ENCODE results near the gene KRT31. TPM values are rescaled to one million over a fixed set of nuclear protein-coding genes. Genes with fewer than 3 reads are reported as not detected.
"Not testable (repeated sequence)": the region's sequence is repeated elsewhere in the genome, so short reads cannot be mapped to it uniquely, and the experiment has no call there.

KRT31 gene
- total RNA-seq, 1 experiment from 2014 or later: not detected

GRCh38 chr17:41428591-41429291, 31.3 kb upstream of the KRT31 start (continued):
- TF ChIP-seq ZBTB33 (IDR thresholded peaks at IDR 0.05; ENCODE audit: extremely low read depth, insufficient replicate concordance, low read length): no peak

- DNase-seq (ENCODE audit: low read depth, low spot score) (no peak), ATAC-seq (no peak)
- RAD21 ChIA-PET (ENCODE audit: low non-redundant PET in 1 of 2, low total read pairs in 2 of 2, uncharacterized antibody in 2 of 2, unreplicated experiment in 2 of 2): no interaction called here
- TF ChIP-seq TCF7L2 (IDR thresholded peaks at IDR 0.05; ENCODE audit: borderline replicate concordance, extremely low read depth, insufficient read depth, insufficient read length): no peak
- TF ChIP-seq CEBPB (IDR thresholded peaks at IDR 0.05; ENCODE audit: low read depth): no peak
- no peak for TF ChIP-seq JUND (IDR thresholded peaks at IDR 0.05)
- no peak for TF ChIP-seq EZH2 (IDR thresholded peaks at IDR 0.05)
- no peak for TF ChIP-seq SIN3A (IDR thresholded peaks at IDR 0.05; ENCODE audit: low read depth)
- TF ChIP-seq CTCF (IDR thresholded peaks at IDR 0.05 in 2 of 3, conservative IDR thresholded peaks at IDR 0.05 in 1 of 3; ENCODE audit: borderline replicate concordance in 1 of 3, insufficient read depth in 1 of 3, low read depth in 2 of 3, low read length in 2 of 3): no peak
- peaks cover 11 to 25% of the 10 kb centered on the region in 2 experiments for H3K4me1 ChIP-seq (ENCODE audit: control insufficient read depth in 1 of 2, insufficient read depth in 2 of 2, low read length in 2 of 2)
- CTCF ChIA-PET: no interaction called here
- H3K9me2 ChIP-seq (ENCODE audit: insufficient read depth): no peaks in the 10 kb centered on the region
- BruUV-seq (replicated peaks): no TSS peak
- no peaks in the 10 kb centered on the region for H3K79me2 ChIP-seq (ENCODE audit: insufficient read depth, low read length)
- H3K27ac ChIP-seq (ENCODE audit: low read depth, low read length): no peak within 1 kb of the TSS
- H4K20me1 ChIP-seq (ENCODE audit: insufficient read depth): no peaks in the 10 kb centered on the region
- no peaks in the 10 kb centered on the region for H3K27me3 ChIP-seq (ENCODE audit: insufficient read depth, low read length)
- POLR2A ChIA-PET: no interaction called here
- no peaks in the 10 kb centered on the region for H3K9me3 ChIP-seq (ENCODE audit: control insufficient read depth in 1 of 2, insufficient read depth in 1 of 2, low read depth in 1 of 2, low read length in 2 of 2)
- H3K36me3 ChIP-seq (ENCODE audit: control insufficient read depth in 1 of 2, insufficient read depth in 2 of 2, low read length in 2 of 2): no peaks in the 10 kb centered on the region
- no peak within 1 kb of the TSS for H2AFZ ChIP-seq (ENCODE audit: low read depth, low read length, poor library complexity, severe bottlenecking)
- intact Hi-C loops (cut with micrococcal nuclease): no loop called here
- no peak within 1 kb of the TSS for H3K9ac ChIP-seq (ENCODE audit: low read length)
- H3K4me2 ChIP-seq (ENCODE audit: low read length): no peak within 1 kb of the TSS
- H3K4me3 ChIP-seq (replicated peaks in 1 of 2; ENCODE audit: low read depth in 1 of 2, low read length in 2 of 2): no peak within 1 kb of the TSS
These were observed 26.8 kb upstream of the KRT31 start, which contains the start of gene KRT37 for GRCh38 chr17:41424111-41424635. Gene KRT37, minus strand, starts transcription at chr17:41424585. Its CDS starts 62 bp downstream, at chr17:41424523.

- DNase-seq (ENCODE audit: low read depth, low spot score); H3K79me2 ChIP-seq (ENCODE audit: insufficient read depth, low read length); CTCF ChIA-PET; H3K36me3 ChIP-seq (ENCODE audit: control insufficient read depth in 1 of 2, insufficient read depth in 2 of 2, low read length in 2 of 2); H3K4me2 ChIP-seq (ENCODE audit: low read length); POLR2A ChIA-PET; H2AFZ ChIP-seq (ENCODE audit: low read depth, low read length, poor library complexity, severe bottlenecking); ATAC-seq; H3K27me3 ChIP-seq (ENCODE audit: insufficient read depth, low read length); H3K9ac ChIP-seq (ENCODE audit: low read length); H3K27ac ChIP-seq (ENCODE audit: low read depth, low read length); H3K9me3 ChIP-seq (ENCODE audit: control insufficient read depth in 1 of 2, insufficient read depth in 1 of 2, low read depth in 1 of 2, low read length in 2 of 2); BruUV-seq (replicated peaks); H4K20me1 ChIP-seq (ENCODE audit: insufficient read depth); intact Hi-C loops (cut with micrococcal nuclease); H3K4me3 ChIP-seq (replicated peaks in 1 of 2; ENCODE audit: low read depth in 1 of 2, low read length in 2 of 2); RAD21 ChIA-PET (ENCODE audit: low non-redundant PET in 1 of 2, low total read pairs in 2 of 2, uncharacterized antibody in 2 of 2, unreplicated experiment in 2 of 2); H3K9me2 ChIP-seq (ENCODE audit: insufficient read depth): not testable (repeated sequence)
- peaks cover 4 to 22% of the 10 kb centered on the region in 2 experiments for H3K4me1 ChIP-seq (ENCODE audit: control insufficient read depth in 1 of 2, insufficient read depth in 2 of 2, low read length in 2 of 2)
These were observed 25.2 kb upstream of the KRT31 start for GRCh38 chr17:41422586-41422985.

Measured in HCT116 (cell line).